Measurements from ENCODE around the gene PJA1. TPM values are rescaled to one million over a fixed set of nuclear protein-coding genes. Genes with fewer than 3 reads are reported as not detected.

PJA1 gene
- total RNA-seq: 15.4 and 15.6 TPM in 2 replicates

GRCh38 chrX:69165087-69165651 is at the start of gene PJA1:
PJA1 (minus strand) TSS chrX:69165453; CDS start chrX:69163073, 2,380 bp downstream.

Data from subcutaneous preadipocyte (primary cell).